ENCODE results near the gene WSCD2.

Gene WSCD2

DNA sequence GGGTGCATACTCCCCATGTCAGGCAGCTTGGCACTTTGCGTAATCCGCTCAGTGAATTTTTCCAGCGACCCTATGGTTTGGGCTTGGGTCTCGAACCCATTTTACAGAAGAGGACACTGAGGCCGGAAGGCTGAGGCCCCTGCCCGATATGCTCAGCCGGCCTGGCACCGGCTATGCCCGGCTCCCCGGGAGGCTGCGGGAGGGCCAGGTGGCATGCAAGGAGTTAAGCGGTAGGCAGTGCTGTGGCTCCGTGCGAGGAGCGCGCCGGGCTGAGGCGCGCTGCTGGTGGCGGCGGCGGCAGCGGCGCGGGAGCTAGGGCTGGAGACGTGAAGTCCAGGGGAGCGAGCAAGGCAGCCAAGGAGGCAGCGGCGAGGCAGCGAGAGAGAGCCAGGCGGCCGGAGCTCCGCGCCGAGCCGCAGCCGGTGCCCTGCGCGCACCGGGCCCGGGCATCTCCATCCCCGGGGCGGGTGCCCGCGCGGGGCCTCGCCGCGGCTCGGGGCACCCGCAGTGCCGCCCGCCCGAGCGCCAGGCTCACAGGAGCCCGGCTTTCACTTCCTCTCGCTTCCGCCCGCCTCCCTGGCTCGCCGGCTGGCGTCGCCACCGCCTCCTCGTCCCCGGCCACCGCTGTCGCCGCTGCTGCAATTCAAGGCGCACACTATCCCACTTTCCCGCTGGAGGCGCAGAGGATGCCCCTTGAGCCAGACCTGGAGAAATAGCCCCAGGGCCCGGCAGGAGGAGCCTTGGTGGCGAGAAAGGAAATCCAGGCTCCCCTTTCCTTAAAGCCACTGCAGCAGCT is at the start of gene WSCD2:
Gene WSCD2 (plus strand): TSS at position 272 of the 796 bp plus-strand sequence. CDS start 66,545 bp downstream, outside the sequence.
- peak; percentile 52 for DNase-seq

DNA sequence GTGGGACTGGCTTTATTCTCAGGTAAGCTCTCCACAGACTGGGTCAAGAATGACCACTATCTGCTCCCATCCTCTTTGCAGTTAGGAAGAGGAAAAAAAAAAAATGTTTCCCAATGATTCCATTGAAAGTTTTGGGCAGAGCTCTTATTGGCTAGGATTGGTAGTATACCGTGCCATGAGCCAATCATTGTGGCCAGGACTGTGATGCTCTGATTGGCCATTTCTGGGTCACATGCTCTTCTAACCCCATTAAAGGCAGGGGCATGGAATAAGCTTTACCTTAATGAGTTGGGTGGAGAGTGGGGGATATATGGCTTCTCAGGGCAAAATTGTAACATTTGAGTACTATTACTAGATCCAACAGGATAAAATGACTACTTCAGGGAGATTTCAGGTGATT is 49.4 kb upstream of the WSCD2 start:
- no peak for DNase-seq

DNA sequence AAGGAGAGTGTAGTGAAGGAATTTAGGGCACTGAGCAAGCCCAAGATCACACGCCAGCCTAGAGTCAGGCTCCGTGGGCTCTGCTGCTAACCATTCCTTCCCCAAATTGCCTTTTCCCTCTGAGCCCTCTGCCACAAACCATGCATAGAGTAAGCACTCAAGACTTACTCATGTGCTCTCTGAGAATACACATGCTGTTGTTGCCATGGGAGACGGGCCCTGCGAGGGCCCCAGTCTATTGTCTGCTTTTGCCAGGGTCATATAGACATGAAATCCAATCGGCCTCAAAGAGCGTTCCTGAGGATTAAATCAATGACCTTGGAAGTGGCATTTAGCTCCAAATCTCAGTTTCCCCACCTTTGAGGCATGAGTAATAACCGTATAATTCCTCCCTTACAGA is 48.7 kb upstream of the WSCD2 start:
- DNase-seq = peak; percentile 31

DNA sequence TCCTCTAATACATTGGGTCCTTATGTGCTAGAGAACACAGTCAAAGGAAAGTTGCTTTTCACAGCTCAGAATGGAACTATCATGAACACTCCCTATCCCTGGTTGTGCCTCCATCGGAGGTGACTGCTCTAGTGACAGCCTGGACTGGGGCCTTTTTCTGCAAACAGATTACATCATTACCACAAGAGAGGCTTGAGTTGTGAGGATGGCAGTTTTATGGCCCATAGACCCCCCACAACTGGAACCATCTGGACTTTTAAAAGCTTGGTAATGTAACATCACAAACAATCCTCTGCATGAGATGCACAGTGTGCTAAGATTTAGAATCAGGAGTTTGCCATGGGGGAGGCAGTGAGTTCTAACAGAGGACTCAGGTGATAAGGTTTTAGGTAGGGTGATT is 46.6 kb upstream of the WSCD2 start:
- no peak for DNase-seq

DNA sequence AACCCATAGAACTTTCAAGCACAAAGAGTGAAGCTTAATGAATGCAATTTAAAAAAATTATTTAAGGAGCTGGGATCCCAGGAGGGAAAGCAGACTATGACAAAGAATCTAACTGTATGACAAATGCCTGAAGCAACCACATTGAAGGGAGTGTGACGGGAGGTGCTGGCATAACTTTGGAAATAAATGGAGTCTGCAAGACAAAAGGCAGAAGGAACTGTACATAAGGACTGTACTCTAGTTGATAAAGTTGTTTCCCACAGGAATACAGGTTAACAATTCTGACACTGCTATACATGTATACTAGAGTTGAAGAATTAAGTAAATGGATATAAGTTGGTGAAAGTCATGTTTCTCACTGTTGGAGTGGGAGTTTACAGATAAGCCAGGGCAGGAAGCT is 41.2 kb upstream of the WSCD2 start:
- no peak for DNase-seq

DNA sequence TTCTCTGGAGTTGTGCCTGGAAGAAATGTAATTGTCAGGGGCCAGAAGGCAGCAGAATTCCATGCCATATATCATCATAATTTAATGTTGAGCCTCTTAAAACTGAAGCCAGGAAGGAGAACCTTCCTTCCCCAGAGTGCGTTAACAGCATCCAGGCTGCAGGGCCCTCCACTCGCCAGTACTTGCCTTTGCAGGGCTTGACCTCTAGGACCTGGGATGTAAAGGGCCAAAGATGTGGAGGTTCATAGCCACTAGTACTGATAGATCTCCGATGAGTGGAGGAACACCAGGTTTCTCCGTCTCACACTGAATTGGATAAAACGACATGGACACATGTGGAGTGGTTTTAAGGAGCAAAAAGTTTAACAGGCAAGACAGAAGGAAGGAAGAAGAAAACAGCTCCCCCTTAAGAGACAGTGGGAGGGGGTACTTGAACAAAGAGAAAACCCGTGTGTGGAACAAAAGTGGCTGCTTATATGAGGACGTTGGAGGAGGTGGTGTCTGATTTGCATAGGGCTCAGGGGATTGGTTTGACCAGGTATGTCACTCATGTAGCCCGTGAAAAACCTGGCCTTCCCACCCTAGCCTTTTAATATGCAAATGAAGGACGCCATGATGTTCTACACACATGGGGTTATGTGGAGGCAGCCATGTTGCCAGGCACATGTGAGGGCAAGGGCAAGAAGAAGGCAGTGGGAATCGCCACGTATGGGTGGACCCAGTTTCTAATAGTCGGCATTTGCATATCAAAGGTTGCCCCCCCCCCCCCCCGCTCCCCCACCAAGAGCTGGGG is 38.8 kb upstream of the WSCD2 start:
- DNase-seq = no peak

DNA sequence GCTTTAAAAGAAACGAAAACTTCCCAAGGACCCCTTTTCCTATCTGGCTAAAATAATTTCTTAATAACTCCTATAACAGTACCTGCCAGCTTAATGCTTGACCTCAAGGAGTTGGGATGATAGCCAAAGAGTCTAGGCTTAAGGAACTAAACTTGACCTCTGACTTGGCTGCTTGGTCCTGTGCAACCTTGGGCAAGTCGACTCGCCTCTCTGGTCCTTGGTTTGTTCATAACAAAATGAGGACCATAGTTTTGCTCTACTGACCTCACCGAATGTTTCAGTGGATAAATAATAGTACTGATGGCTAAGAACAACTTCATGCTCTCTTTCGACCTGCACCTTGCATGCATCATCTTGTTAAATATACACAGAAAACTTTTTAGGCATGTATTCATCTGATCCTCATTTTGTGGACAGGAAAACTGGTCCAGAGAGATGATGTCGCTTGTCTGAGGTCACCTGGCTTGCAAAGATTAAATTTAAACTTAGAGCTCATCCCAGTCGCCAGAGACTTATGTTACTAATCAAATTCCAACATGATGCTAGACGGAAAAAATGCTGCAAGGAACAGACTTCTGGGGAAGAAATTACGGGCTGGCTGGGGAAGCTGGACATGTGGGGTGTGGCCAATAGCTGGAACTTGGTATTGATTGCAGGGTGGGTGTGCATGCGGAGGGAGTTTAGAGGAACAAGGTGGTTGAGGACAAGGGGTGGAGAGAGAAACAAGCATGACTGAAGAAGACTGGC is 38.0 kb upstream of the WSCD2 start:
- DNase-seq = no peak

DNA sequence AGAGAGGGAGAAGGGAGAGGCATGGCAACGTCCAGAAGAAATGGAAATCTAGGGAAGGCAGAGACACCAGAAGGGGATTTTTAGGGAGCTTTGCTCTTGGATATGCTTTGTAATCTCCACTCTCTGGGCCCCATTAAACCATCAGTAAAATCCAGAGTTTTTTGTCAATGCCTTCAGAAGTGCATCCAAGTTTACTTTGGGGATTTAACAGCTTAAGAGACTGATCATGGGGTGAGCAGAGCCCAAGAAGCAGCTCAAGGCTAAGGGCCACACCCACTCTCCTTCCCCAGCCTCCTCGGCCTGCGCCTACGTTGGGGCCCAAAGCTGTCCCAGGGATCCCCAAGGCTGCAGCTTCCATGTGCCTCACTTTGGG is 37.4 kb upstream of the WSCD2 start:
- no peak for DNase-seq

DNA sequence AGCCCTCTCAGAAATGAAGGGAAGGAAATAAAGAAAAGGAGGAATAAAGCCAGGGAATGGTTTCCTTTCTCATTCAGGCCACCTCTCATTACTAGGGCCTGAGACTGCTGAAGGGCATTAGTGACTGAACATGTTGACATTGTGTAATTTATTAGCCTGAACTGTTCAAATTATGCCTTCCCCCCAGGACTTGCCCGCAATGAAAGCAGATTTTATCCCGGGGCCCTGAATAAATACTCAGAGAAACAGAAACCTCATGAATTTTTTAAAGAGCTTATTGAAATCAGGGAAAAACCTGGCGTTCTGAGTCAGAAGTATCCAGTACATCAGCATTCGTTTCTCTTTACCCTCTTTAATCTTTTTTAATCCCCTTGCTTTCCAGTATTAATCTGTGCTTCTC is 35.9 kb upstream of the WSCD2 start:
- no peak for DNase-seq

DNA sequence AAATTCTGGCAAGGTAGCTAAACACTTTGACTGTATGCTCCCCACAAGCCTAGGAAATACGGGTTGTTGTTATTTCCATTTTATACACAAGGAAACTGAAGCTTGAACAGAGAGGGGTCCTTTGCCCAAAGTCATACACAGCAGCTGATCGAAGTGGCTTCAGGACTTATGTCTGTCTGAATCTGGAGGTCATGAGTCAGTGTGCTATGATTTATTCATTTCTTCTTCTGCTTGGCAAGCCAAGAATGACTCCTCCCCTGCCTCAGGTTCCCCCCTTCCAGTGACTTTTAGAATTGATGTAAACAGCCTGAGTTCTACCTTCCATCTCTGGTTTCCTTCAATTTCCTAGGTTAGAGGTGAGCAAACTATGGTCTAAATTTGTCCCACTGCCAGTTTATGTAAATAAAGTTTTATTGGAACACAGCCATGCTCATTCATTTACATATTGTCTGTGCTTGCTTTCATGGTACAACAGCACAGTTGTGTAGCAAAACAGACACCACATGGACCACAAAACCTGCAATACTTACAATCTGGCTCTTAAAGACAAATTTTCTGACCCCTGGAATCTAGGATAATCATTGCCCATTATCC is 34.9 kb upstream of the WSCD2 start:
- no peak for DNase-seq

DNA sequence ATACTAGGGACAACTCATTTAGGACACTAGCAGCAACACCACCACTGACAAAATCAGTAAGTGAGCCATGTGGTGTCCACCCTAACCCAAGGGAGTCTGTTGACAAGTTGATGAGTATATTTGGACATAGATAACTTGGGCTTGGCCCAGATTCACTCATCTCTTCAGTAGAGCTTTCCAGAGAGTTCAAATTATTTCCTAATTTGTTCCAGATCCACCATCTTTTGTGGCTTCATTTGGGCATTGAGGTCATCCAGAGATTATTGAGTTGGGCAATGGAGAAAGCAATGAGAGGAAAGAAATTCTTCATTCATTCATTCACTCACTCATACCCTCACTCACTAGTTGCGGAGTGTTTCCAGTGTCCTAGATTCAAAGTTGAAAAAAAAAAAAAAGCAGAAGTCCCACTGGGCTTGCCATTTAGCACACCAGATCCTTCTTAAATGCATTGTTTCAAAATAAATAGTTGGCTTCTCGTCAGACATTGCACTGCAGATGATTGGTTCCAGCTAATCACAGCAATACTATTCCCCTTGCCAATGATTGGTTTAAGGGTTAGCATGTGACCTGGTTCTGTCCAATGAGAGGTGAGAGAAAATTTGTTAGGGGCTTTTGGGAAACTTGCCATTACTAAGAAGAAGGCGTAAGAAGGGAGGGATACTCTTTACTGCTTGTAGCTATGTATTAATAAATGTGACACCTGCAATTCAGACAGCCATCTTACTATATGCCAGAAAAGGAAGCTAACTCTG is 31.8 kb upstream of the WSCD2 start:
- DNase-seq = no peak

DNA sequence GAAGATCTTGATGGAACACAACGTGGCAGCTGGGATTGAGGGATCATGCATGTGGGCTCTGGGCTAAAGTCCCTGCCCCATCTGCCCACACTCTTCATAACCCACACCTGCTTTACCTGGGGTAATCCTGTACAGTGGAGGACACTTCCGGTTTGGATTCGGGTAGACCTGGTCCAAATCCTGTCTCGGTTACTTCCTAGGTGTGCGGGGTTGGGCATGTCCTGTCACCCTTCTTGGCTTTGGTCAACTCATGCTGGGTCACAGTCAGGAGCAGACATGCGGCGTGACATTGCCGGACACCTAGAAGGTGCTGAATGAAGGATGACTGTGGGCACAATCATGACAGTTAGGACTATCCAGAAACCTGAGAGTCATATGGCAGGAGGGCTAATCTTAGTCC is 30.7 kb upstream of the WSCD2 start:
- no peak for DNase-seq

DNA sequence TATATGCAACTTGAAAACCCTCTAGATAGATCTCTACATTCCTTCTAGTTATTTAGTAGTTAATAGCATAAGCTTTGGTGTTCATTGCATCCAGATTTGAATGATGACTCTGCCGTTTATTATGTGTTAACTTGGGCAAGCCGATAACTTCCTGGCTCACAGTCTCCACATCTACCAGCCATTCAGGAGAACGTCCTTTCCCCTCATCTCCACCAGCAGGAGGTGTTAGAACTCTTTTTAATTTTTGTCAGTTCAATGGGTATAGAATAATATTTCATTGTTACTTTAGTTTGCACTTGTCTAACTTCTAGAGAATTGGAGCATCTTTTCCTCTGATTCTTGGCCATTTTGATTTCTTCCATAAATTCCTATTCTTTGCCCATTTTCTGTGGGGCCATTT is 30.0 kb upstream of the WSCD2 start:
- no peak for DNase-seq

DNA sequence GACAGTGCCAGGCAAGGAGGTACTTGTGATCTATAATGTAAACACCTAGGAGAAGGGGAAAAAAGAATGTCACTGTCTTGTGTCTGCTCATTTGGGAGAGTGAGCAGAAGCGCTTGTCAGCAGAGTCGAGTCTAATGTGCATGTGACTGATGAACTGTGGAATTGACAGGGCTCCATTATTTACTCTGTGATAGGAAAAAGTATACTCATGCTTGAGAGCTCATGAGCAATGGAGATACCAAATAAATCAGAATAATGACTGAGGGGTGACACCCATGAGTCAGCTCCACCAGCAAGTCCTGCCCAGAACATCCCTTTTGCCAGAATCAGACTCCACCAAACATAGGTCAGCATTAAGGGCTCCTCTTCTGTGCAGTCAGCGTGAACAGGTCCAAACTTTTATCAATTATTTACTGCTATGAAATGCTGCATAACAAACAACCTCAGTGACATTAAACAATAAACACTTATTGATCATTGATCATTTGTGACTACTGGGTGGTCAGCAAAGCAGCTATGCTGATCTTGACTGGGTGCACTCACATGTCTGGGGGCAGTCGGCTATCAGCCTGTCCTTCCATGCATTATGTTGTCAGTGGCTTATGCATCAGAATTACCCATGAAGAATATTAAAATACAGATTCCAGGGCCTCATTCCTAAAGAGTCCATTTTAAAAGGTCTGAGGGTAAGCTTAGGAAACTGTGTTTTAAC is 29.2 kb upstream of the WSCD2 start:
- DNase-seq = no peak

DNA sequence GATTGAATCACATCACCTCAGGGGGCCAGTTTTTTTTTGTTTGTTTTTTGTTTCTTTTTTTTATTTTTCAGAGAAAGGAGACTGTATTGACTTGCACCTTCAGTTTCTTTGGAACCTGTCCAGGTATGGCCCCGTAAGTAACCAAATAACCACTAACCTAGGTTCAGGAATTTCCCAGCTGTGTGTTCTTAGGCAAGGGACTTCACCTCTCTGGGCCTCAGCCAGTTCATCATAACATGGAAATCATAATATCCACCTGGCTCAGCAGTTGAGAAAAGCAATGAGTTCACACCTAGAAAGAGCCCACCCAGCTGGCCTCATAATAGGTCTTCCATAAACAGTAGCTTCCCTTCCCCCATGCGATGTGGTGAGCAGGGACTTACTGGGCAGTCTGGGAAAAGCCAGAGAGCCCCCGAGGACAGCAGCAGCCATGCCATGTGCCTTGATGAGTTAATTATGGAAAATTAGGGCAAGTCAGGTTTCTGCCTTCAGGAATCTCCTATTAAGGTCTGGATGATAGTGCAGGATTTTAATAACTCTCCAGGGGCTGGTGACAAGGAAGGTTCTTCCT is 27.4 kb upstream of the WSCD2 start:
- no peak for DNase-seq

DNA sequence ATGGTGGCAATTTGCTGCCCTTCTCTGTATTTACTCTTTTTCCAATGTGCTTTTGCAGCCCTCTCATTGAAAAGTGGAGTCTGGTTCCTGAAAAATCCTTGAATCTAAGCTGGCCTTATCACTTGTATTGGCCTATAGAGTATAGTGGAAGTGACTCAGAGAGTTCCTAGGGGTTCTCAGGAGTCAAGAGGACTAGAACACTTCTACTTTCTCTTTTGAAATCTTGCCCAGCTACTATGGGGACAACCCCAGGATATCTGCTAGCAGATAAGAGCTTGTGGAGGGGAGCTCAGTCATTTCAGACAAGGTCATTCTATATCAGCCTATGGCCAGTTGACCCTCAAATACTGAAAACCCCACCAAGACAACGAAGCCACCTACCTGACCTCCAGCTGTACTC is 26.7 kb upstream of the WSCD2 start:
- DNase-seq = no peak

DNA sequence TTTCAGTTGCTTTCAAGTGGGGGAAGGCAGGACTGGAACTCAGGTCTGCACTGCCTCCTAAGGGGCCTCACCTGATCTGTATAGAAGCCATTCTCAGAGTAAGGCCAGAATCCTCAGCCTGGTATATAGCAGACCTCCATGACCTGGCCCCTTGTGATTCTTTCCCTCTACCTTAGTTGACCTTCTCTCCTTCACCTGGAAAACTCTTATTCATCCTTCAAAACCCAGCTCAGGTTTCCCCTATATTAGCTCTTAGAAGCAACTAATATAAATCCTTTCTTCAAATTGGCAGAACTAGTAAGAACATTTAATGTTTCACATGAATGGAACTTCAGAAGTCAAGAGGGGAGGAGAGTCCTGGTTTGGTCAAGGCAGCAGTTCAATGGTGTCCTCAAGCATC is 26.0 kb upstream of the WSCD2 start:
- no peak for DNase-seq

DNA sequence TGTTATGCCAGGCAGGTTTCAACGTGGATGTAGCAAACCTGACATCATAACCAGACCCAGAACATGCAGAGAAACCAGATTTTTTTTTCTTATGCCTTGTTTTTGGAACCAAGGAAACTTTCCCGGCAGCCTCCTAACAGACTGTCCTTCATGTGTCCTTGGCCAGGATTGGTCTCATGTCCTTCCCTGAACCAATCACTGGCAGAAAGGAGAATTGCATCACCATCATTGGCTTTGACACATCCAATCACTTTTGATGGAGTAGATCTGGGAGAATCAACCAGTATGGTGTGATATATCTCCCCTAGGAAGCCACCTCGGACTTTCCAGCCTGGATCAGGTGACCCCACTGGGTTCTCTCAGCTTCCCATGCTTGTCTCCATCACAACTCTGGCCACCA is 25.6 kb upstream of the WSCD2 start:
- no peak for DNase-seq

DNA sequence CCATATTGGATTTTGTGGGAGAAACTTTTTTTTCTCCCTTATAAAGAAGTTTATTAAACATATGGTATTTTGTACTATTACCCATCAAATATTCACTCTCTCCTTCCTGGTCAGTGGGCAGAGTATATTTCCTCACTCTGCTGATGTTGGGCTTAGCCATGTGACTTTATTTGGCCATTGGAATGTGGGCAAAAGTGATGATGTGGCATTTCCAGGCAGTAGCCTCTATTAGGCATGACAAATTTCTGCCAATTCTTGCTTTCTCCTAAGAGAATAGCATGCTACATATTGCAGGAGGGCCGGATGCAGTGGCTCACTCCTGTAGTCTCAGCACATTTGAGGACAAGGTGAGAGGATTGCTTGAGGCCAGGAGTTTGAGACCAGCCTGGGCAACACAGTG is 24.4 kb upstream of the WSCD2 start:
- no peak for DNase-seq

DNA sequence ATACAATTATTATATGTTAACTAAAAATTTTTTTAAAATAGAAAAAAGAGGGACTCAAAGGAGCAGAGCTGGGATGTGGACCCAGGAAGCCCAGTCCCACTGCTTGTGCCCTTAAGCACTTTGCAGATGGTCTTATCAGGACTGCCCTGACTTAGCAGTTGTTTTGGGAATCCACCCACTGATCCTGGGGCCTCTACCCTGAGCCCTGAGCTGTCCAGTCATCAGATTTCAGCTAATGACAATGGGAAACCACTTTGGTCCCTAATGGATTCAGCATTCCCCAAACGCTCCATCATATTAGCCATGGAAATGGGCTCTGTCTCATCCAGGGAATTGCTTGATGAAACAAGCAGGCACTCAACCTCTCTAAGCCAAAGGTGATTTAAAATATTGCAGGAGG is 22.5 kb upstream of the WSCD2 start:
- no peak for DNase-seq

DNA sequence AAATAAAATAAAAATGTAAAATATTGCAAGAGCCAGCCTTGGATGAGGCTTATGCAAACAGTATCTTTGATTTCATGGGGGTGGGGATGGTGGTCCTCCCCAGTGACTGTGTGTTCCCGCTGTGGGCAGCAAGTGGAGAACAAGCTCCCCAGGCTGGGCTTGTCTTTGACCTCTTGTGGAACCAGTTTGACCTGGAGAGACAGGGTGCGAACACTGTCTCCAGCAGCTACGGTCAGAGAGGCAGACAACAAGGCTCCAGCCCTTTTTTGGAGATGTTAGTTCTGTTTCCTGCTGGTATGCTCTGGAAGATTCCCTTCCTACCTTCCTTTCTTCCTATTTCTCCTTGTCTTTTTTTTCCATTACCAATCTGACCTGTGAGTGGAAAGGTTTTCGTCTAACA is 21.8 kb upstream of the WSCD2 start:
- DNase-seq = no peak

DNA sequence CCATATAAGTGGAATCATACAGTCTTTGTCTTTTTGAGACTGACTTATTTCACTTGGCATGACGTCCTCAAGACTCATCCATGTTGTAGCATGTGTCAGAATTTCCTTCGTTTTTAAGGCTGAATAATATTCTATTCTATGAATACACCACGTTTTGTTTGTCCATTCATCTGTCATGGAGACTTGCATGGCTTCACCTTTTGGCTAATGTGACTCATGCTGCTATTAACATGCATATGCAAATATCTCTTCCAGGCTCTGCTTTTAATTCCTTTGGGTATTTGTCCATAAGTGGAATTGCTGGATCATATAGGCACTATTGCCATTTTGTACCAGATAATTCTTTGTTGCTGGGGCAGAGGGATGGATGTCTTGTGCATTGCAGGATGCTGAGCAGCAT is 19.6 kb upstream of the WSCD2 start:
- no peak for DNase-seq
